Measurements from ENCODE around the gene SLC38A1.

DNA sequence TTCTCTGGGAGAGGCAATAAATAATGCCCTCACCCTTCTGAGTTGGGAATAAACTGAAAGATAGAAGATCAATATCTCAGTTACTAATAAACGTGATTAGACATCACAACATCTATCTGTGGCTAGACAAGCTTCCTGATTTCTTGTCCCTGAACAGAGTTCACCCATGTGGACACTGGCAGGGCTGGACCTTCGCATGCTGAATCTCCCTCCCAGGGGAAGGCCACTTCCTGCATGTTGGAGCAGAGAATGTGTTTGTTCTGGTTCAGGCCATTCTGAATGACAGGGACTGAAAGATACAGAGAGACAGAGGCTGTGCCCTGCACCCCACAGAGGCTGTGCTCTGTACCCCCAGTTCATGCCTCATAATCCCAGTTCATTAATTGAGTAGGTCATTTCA, 132.6 kb downstream of the SLC38A1 start:
- TF ChIP-seq, protein P1, sequence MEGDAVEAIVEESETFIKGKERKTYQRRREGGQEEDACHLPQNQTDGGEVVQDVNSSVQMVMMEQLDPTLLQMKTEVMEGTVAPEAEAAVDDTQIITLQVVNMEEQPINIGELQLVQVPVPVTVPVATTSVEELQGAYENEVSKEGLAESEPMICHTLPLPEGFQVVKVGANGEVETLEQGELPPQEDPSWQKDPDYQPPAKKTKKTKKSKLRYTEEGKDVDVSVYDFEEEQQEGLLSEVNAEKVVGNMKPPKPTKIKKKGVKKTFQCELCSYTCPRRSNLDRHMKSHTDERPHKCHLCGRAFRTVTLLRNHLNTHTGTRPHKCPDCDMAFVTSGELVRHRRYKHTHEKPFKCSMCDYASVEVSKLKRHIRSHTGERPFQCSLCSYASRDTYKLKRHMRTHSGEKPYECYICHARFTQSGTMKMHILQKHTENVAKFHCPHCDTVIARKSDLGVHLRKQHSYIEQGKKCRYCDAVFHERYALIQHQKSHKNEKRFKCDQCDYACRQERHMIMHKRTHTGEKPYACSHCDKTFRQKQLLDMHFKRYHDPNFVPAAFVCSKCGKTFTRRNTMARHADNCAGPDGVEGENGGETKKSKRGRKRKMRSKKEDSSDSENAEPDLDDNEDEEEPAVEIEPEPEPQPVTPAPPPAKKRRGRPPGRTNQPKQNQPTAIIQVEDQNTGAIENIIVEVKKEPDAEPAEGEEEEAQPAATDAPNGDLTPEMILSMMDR (IDR thresholded peaks at IDR 0.05; ENCODE audit: borderline replicate concordance, extremely low read depth, low read length, poor library complexity, severe bottlenecking): no peak
- TF ChIP-seq EZH2 (IDR thresholded peaks at IDR 0.05; ENCODE audit: borderline replicate concordance, low read depth, low read length, severe bottlenecking): no peak
